DMS53 treated with DMSO at 0.1 percent for 48 hours (cell line): Measurements from ENCODE around the gene TRIM63.

Experiments
- DNase-seq: peaks from one replicate; lab custom pipeline; 2025; ENCODE audit not compliant: unreplicated experiment; lab: John Stamatoyannopoulos, UW

TRIM63 gene

DNA sequence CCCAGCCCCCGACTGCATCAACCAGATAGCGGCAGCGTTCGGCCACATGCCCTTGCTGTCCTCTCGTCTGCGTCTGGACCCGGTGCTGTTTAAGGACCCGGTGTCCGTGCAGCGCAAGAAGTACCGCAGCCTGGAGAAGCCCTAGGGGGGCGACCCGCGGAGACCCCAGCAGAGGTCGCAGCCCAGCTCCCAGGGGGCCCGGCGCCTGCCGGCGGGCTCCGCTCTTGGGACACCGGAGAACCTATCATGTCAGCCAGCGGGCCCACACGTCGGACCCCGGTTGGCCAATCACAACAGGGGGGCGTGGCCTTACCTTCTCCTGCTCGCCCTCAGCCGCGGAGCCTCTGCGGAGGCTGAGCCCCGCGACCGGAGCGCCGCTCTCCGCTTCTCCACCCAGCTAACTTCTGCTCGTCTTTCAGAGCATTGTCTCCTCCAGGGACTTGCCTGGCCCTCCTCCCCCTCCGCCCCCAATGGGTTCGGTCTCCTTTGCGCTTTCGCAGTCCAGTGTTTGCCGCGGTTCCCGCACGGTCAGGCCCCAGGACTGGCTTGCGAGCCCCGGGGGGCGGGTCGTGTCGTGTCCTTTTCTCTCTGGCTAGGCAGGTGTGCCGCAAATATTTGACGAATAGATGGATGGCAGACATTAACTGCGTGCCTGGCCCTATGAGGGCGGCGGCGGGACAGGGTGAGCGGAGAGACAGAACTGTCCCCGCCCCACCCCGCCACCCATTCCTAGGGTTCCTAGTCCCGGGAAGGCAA, 32.0 kb downstream of the TRIM63 start:
- peak; percentile 90 for DNase-seq

DNA sequence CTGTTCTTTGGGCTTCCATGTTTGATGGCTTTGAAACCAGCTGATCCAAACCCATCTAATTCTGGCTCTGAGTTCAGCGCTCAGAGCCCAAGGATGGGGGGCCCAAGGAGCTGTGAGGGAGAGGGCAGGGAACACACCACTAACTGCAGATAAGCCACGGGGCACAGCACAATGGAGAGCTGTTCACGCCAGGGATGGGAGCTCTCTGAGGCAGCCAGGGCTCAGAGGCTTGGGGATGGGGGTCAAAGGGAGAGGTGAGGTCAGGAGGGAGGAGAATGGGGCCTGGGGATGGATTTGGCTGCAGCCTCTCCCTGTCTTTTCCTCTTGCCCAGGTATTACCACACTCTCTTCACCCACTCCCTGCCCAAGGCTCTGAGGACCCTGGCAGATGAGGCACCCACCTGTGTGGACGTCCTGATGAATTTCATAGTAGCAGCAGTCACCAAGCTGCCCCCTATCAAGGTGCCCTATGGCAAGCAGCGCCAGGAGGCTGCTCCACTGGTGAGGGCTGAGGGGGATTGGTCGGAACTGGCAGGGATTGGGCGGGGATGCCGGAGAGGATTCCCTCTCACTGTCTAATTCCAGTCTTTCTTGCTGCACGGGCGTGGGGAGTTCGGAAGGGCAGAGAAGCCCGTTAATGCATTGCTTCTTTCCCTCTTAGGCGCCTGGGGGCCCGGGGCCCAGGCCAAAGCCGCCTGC, 32.8 kb downstream of the TRIM63 start:
- DNase-seq = peak; percentile 40

DNA sequence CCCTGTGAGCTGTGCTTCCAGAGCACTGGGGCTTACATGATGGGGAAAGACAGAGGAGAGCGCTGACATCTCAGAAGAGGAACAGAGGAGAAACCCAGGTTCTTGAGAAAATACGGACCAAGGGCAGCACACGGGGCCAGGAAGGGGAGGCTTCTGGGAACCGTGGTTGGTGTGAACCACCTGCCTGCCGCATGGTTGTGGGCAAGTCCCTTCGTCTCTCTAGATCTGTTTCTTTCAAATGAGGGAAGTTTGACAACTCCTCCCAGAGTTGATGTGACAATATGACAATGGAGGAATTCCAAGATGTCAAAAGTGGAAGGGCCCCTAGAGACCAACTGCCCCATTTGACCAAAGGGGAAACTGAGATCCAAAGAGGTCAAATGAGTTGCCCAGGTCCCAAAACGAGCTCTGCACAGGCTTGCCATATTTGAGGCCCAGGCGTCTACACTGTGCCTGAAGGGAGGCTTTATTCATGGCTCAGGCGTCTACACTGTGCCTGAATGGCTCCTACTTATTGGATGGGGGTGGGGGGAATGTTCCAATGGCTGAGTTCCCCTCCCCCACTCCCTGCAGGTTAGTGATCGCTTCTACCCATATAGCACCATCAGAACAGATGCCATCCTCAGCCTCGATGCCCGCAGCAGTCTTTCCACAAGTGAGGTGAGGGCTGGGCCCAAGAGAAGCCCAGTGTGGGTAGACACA, 34.6 kb downstream of the TRIM63 start:
- no peak for DNase-seq

DNA sequence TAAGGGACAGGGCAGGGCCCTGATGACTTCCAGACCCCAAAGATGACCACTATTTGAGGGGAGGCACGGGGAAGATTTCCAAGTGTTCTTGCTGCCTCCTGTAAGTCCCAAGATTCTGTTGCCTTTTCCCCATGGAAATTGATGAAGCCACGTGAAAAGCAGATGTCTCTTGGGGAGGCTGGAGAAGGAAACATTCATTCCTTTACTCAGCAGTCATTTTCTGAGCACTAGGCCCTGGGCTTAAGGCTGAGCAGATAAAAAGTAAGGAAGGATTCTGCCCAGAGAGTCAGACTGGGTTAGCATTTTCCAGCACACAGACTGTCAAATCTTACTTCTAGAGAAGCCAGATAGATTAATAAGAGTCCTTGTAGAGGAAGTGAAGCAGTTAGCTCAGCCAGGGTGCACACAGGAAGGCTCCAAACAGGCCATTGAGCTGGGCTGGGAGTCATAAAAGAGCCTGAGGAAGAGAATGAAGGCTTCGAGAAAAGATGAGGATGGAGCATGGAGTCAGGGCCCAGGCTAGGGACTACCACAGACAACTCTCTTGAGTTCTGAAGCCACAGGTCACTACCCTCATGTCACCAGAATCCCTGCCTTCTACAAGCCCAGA, 35.7 kb downstream of the TRIM63 start:
- DNase-seq = no peak

DNA sequence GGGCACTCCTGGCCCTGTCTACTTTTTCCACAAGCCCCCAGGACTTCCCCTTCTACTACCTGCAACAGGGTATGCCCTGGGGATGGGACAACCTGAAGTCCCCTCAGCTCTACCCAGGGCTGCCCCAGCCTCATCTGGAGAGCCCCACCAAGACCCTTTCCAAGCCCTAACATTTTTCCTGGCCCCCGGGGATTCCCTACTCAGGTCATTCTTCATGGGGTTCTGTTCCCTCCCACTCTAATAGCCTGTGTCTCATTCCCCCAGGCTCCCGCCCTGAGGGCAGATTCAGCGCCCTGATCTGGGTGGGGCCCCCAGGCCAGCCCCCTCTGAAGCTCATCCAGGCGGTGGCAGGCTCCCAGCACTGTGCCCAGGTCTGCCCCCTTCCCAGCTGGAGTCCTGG, 36.2 kb downstream of the TRIM63 start:
- DNase-seq = no peak

DNA sequence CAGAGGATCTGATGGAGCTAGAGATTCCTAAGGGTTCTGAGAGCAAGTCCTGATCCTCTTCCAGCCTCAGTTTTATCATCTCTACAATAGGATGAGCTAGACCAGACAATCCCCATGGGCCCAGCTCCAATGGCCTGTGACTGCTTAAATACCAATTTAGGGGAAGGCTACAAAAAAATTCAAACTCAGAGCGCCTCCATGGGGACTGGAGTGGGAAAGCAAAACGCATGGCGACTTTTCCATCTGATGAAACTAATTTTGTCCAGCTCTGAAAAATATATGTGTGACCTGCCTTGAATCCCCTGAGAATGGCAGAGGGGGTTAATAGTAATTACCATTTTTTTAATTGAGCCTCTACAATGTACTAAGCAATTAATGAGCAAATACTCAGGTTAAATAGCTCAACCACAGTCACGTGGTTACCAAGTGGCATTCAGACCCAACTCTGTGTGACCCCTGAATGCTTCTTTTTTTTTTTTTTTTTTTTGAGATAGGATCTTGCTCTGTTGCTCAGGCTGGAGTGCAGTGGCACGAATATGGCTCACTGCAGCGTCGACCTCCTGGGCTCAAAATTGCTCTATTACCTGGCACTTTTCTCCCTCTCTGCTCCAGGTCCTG, 37.5 kb downstream of the TRIM63 start:
- DNase-seq = no peak

DNA sequence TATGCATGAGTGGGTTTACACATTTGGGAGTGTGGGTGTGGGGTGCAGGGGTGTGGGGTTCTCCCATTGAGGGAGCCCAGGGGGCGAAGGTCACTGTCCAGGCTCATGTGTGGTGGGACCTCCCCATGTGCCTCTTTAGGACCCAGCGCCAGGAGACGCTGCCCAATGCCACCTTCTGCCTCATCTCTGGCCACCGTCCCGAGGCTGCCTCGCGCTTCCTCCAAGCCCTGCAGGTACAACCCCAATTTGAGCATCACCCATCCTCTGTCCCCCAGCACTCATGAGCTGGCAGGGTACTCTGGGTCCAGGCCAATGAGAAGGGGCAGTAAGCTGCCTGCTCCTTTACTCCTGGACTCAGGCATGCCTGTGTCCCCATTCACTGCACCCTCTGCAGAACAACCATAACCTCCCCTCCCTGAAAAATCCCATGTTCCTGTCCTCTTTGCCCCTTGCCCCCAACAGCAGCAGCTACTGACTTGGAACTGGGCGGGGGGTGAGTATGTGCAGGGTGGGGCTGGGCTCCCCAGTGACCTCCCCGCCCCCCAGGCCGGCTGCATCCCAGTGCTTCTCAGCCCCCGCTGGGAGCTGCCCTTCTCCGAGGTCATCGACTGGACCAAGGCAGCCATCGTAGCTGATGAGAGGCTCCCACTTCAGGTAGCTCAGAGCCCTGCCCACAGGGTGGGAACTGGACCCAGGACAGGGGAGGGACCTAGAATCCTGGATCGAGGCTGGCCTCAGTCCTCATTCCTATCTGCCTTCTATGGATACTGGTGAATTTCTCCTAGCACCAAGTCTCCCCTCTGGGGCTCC, 38.2 kb downstream of the TRIM63 start:
- DNase-seq = no peak

DNA sequence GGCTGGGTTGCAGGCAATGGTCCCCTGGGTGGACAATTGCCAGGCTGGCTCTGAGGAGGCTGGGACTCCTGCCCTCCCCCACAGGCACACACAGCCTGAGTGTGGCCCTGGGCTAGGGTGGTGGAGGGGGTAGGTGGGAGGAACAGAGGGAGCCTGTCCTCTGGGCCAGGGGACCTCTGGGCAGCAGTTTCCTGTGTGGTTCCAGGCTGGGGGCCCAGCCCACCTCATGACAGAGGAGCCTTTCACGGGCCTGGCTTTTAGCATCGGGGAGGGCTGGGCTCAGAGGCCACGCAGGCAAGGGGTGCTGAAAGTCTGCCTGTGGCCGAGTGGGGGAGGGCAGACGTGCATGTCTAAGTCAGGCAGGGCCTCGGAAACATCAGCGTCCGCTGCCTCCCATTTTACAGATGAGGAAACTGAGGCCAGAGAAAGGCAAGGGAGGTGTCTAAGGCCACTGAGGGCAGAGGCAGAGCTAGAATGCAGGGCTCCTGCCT, 38.9 kb downstream of the TRIM63 start:
- no peak for DNase-seq

DNA sequence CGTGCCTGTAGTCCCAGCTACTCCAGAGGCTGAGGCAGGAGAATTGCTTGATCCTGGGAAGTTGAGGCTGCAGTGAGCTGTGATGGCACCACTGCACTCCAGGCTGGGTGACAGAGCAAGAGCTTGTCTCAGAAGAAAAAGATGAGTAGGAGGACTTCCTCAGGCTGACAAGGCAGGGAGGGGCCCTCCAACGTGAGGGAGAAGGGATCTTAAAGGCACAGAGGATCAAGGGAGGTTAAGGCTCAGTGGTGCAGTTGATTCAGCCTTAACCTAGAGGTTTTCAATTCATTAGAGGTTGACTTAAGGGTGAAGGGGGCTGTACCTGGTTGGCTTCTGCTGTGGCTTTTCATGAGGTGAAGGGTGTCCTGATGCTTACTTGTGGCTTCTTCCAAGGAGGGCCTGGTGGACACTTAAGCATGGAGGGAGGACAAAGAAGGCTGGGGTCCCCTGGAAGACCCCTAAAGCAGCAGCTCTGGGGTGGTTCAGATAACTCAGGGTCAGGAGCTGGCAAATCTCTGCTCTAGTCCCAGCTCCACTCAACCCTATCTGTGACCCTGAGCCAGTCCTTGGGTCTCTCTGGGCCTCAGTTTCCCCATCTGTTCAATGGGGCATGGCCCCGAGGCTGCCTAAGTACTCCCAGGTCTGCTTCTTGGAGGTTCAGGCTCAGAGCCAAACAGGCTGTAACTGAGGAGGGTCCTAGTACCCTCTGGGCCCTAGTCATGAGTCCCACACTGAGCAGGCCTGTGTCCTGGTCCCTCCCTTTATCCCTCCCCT, 39.5 kb downstream of the TRIM63 start:
- no peak for DNase-seq

DNA sequence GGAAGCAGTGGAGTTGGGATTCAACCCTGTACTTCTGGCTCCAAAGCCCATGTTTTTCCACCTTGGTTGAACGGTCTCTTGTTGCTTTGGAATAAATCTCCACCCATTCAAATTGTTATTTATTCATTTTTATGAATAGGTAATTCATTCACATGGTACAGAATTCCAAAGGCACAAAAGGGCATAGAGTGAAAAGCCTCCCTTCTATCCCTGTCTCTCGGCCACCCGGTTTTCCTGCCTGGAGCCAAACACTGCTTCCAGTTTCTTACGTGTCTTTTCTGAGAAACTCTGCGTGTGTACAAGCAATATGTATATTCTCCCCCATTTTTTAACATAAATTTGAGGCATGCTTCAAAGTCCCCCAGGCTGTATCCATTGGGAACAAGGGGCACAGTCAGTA, 41.9 kb downstream of the TRIM63 start:
- no peak for DNase-seq

DNA sequence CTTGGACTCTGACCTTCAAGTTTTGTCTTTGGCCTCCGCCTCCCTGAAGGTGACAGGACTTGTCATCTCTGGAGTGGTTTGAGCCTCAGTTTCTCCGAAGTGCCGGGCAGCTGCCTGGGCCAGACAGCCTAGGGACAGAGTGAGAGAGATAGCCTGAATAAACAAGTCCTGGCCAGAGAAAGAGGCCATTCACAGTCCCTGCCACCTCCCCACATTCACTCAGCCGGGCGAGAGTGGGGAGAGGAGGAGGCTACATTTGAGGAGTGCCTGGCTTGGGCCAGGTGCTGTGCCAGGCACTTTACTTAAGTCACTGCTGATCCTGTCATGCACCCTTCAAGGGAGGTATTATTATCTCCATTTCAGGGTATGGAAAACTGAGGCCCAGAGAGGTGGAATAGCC, 42.4 kb downstream of the TRIM63 start:
- DNase-seq = no peak

DNA sequence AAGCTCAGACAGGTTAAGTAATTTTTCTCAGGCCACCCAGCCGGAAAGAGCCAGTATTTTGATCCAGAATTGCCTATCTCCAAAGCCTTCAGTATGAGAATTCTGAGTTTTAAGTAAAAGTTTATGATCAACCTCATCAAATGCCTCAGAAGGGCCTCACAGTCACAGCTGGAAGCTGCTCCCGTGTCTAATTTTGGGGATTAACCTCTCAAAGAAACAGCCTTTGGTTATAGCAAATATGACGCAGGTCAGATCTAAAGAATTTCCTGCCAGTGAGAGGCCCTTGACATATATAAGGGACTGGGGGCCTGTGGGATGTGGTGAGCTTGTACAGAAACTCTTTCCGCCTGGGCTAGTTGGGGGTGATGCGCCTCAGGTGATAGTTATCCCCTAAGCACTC, 43.6 kb downstream of the TRIM63 start:
- no peak for DNase-seq

DNA sequence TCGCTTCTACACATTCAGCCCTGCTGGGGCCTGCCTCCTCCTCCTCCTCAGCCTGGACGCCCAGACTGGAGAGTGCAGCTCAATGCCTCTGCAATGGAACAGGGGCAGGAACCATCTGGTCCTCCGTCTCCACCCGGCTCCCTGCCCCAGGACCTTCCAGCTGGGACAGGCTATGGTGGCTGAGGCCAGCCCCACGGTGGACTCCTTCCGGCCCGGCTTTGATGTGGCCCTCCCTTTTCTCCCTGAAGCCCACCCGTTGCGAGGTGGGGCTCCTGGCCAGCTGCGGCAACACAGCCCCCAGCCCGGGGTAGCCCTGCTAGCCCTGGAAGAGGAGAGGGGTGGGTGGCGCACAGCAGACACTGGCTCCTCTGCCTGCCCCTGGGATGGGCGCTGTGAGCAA, 44.4 kb downstream of the TRIM63 start:
- no peak for DNase-seq

DNA sequence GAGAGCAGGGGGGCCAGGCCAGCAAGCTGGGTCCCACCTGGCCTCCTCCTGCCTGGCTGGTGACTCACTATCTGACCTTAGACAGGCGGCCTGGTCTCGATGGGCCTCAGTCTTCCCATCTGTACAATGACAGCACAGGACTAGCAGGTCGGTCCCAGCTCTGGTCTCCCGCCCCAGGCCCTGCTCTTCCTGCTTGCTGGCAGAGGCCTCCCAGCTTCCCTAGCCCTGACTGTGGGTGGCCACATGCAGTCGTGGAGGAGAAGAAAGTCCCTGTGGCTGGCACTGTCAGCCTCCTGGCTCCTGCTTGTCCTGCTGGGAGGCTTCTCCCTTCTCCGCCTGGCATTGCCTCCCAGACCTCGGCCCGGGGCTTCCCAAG, 45.0 kb downstream of the TRIM63 start:
- DNase-seq = no peak

DNA sequence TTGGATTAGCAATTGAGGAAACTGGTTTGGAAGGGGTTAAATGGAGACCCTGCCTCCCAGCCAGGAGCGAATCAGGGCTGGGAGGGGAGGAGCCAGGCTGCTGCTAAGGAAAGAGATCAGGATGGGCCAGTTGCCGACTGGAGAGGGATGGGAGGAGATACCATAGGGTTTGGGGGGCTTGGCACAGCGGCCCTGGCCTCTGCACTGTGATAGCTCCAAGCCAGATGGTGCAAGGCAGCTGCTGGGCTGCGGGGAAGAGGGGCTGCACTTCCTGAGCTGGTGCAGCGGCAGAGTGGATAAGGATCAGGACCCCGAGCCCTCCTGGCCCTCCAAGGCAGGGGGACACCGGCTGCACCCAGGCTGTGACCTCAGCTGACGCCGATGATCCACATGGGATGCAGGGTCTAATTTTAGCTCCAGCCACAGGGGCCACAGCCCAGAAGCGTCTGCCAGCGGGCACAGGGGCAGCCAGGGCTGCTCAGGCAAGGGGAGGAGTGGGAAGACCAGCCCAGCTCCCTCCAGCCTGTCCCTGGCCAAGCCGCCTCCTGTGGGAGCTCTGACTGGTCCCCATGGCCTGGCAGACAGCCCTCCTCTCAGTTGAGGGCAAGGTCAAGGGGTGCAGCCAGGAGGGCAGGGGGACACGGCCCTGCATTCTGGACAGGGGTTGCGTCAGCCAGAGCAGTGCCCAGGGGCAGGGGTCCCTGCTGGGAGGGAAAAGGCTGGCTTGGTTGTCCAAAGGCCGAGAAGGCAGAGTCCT, 45.6 kb downstream of the TRIM63 start, which contains the start of gene EXTL1:
TSS of gene EXTL1 (plus strand) at position 129 of the 757 bp plus-strand sequence. CDS start 872 bp downstream, outside the sequence.
- DNase-seq = no peak

DNA sequence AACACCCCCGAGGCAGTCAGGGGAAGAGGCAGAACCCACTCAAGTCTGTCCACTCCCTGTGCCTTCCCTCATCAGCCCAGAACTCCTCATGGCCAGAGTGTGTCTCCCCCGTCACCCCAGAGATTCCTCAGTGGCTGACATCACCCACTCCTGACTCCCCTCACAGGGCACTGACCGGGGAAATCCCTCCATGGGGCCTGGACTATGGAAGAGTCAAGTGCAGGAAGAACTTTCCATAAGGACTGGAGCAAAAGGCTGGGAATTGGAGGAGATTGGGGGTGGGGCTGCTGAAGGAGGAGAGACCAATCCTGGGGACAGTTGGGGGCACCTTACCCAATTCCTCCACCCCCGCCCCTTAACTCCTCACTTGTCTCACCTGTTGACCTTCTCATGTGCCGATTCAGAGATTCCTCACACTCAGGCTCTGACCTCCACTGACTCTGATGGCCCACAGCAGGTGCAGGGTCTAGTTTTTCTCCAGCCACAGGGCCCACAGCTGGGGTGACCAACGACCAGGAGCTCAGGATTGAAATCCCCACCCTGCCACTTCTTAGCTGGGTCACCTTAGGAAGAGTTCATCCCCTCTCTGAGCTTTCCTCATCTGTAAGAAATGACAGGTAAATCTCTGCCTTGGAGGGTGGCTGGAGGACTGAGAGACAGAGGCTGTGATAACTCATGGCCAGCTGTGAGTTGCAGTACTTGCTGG, 46.3 kb downstream of the TRIM63 start:
- DNase-seq = no peak

DNA sequence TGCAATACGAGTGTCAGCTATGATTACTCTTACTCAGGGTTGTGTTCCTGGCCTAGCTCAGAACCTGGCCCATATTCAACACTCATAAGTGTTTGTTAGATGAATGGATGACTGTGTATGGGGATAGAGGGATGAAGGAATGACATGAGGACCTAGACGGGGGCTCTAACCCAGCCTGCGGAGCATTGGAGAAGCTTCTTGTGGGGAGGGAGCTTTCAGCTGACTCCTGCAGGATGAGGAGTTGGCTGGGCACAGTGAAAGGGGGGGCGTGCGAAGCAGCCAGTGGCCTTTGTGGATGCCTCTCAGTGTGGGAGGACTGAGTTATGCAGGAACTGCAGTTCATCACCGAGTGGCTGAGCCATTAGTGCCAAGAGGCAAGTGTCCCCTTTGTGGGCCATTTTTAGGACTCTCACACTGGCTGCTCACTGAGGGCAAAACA, 47.1 kb downstream of the TRIM63 start:
- DNase-seq = no peak
